GM19467 (cell line): Measurements from ENCODE around the gene LMAN1L.

Source experiments
- ATAC-seq: cut with Tn5 transposase; IDR thresholded peaks from one replicate; pipeline ENCODE4 v1.9.1; 2021; ENCODE audit warnings: mild to moderate bottlenecking, moderate library complexity; ENCODE audit not compliant: unreplicated experiment

Gene LMAN1L

GRCh38 chr15:74793135-74794028 lies 19.3 kb upstream of the LMAN1L start:
- no peak for ATAC-seq

- no peak for ATAC-seq
Measured at GRCh38 chr15:74794248-74794969, 18.2 kb upstream of the LMAN1L start.

- ATAC-seq: no peak
Measured at GRCh38 chr15:74794970-74795349, 17.7 kb upstream of the LMAN1L start.

- no peak for ATAC-seq
Measured at GRCh38 chr15:74795966-74796625, 16.5 kb upstream of the LMAN1L start.

GRCh38 chr15:74798388-74799254 lies 14.0 kb upstream of the LMAN1L start:
- ATAC-seq: no peak

GRCh38 chr15:74799255-74799855 lies 13.3 kb upstream of the LMAN1L start:
- ATAC-seq: no peak

- ATAC-seq: peak; percentile 66
Measured at GRCh38 chr15:74799856-74800558, 12.6 kb upstream of the LMAN1L start.

- no peak for ATAC-seq
Measured at GRCh38 chr15:74800559-74801094, 12.0 kb upstream of the LMAN1L start.

GRCh38 chr15:74801311-74801997 lies 11.2 kb upstream of the LMAN1L start:
- ATAC-seq: no peak

GRCh38 chr15:74802290-74802689 lies 10.3 kb upstream of the LMAN1L start:
- no peak for ATAC-seq

GRCh38 chr15:74802862-74803447 lies 9.7 kb upstream of the LMAN1L start:
- no peak for ATAC-seq

- ATAC-seq: no peak
Measured at GRCh38 chr15:74804935-74805334, 7.7 kb upstream of the LMAN1L start.

- ATAC-seq: no peak
Measured at GRCh38 chr15:74807282-74807681, 5.4 kb upstream of the LMAN1L start.

- ATAC-seq: no peak
Measured at GRCh38 chr15:74808078-74808839, 4.4 kb upstream of the LMAN1L start.

- ATAC-seq: no peak
Measured at GRCh38 chr15:74808840-74809229, 3.8 kb upstream of the LMAN1L start.

- no peak for ATAC-seq
Measured at GRCh38 chr15:74809242-74809641, 3.4 kb upstream of the LMAN1L start.

- no peak for ATAC-seq
Measured at GRCh38 chr15:74809956-74810355, 2.7 kb upstream of the LMAN1L start.
